ENCODE results near the gene ME2.
A peak's percentile ranks its signal among the peaks of the same experiment; 100 is the strongest.

- TF ChIP-seq GATA3 (IDR thresholded peaks at IDR 0.05; ENCODE audit: low read depth, low read length) (no peak; the same call in 1 of the 2 replicates), GATA2 (IDR thresholded peaks at IDR 0.05; ENCODE audit: low read depth, low read length) (peak; percentile 66; the same call in 1 of the 2 replicates)
These were observed 592 bp downstream of the ME2 start for GRCh38 chr18:50879302-50880118.

Measured in SH-SY5Y (cell line).